SKM-1 (cell line): ENCODE data around the gene DNAJC25.

ENCODE experiments used
- DNase-seq: peaks from one replicate; lab custom pipeline; 2025; ENCODE audit not compliant: unreplicated experiment; lab: John Stamatoyannopoulos, UW

DNAJC25 gene

GRCh38 chr9:111627260-111627963 is 3.7 kb upstream of the DNAJC25 start:
- DNase-seq = no peak

GRCh38 chr9:111628411-111628810 is 2.7 kb upstream of the DNAJC25 start:
- no peak for DNase-seq

GRCh38 chr9:111630182-111630963 is 761 bp upstream of the DNAJC25 start:
- DNase-seq = no peak

- no peak for DNase-seq
These were observed 245 bp upstream of the DNAJC25 start for GRCh38 chr9:111630964-111631213.

GRCh38 chr9:111632060-111632459 is 926 bp downstream of the DNAJC25 start:
- DNase-seq = no peak

- DNase-seq = no peak
These were observed 1.7 kb downstream of the DNAJC25 start for GRCh38 chr9:111632695-111633388.

- DNase-seq = no peak
These were observed 2.2 kb downstream of the DNAJC25 start for GRCh38 chr9:111633389-111633736.

GRCh38 chr9:111634860-111635259 is 3.7 kb downstream of the DNAJC25 start:
- no peak for DNase-seq

- no peak for DNase-seq
These were observed 6.4 kb downstream of the DNAJC25 start for GRCh38 chr9:111637421-111637950.

GRCh38 chr9:111644195-111644772 is 13.2 kb downstream of the DNAJC25 start:
- no peak for DNase-seq

GRCh38 chr9:111645806-111646205 is 14.7 kb downstream of the DNAJC25 start:
- no peak for DNase-seq

GRCh38 chr9:111646417-111646816 is 15.3 kb downstream of the DNAJC25 start:
- DNase-seq = no peak

- no peak for DNase-seq
These were observed 16.9 kb downstream of the DNAJC25 start for GRCh38 chr9:111648066-111648465.

GRCh38 chr9:111649016-111649415 is 17.9 kb downstream of the DNAJC25 start:
- no peak for DNase-seq

GRCh38 chr9:111657051-111657450 is 25.9 kb downstream of the DNAJC25 start:
- no peak for DNase-seq

GRCh38 chr9:111658943-111659342 is 27.8 kb downstream of the DNAJC25 start:
- no peak for DNase-seq

GRCh38 chr9:111659691-111660090 is 28.6 kb downstream of the DNAJC25 start:
- DNase-seq = no peak

- DNase-seq = no peak
These were observed 30.1 kb downstream of the DNAJC25 start, which contains the start of gene GNG10 for GRCh38 chr9:111661150-111661801. GNG10 (plus strand) TSS chr9:111661605; CDS start chr9:111661635, 30 bp downstream.

GRCh38 chr9:111661802-111662521 is 30.8 kb downstream of the DNAJC25 start:
- DNase-seq = no peak

GRCh38 chr9:111662576-111663300 is 31.6 kb downstream of the DNAJC25 start:
- no peak for DNase-seq
